ENCODE measurements around the gene MAPK8IP3. TPM values are rescaled to one million over a fixed set of nuclear protein-coding genes. Genes with fewer than 3 reads are reported as not detected.
"Not testable (repeated sequence)": the region's sequence is repeated elsewhere in the genome, so short reads cannot be mapped to it uniquely, and the experiment has no call there.

Gene MAPK8IP3
- total RNA-seq, 2 experiments from 2014 or later = 146 to 157 TPM

GRCh38 chr16:1707193-1707790, 1.3 kb downstream of the MAPK8IP3 start:
- Mint-ChIP-seq H3K9me3 (no peaks in the 10 kb centered on the region), H3K4me1 (peaks cover 23% of the 10 kb centered on the region), H3K36me3 (peaks cover 2% of the 10 kb centered on the region), H3K4me3 (peak overlapping the region; percentile 91), H3K27ac (peak overlapping the region; percentile 85), H3K27me3 (no peaks in the 10 kb centered on the region)
- POLR2A ChIA-PET = interaction anchor here (1.0 to 1.6 kb wide), 3 partner anchors 9 to 214 kb away, joined by 4 to 7 read pairs (median 6); partner anchors contain the start of gene TELO2
- no peak for DNase-seq
- ATAC-seq (ENCODE audit: low read depth) = no peak

- Mint-ChIP-seq H3K27me3 (no peaks in the 10 kb centered on the region), H3K4me1 (peaks cover 23% of the 10 kb centered on the region), H3K27ac (peak overlapping the region; percentile 53), H3K4me3 (peak overlapping the region; percentile 91), H3K36me3 (no peaks in the 10 kb centered on the region), H3K9me3 (no peaks in the 10 kb centered on the region)
- ATAC-seq (ENCODE audit: low read depth) (no peak), DNase-seq (no peak)
- POLR2A ChIA-PET = interaction anchor here (1.2 kb wide), 1 partner anchor 97 kb away, joined by 4 read pairs; the partner anchor contains the start of genes CRAMP1 and IFT140
Observed at GRCh38 chr16:1708083-1708767, 2.2 kb downstream of the MAPK8IP3 start.

- Mint-ChIP-seq H3K36me3 (no peaks in the 10 kb centered on the region), H3K27me3 (no peaks in the 10 kb centered on the region), H3K4me1 (peaks cover 26% of the 10 kb centered on the region), H3K27ac (no peak overlapping the region), H3K4me3 (peak overlapping the region; percentile 39), H3K9me3 (no peaks in the 10 kb centered on the region)
- POLR2A ChIA-PET = interaction anchor here (1.2 kb wide), 1 partner anchor 97 kb away, joined by 4 read pairs; the partner anchor contains the start of genes CRAMP1 and IFT140
- ATAC-seq (ENCODE audit: low read depth) (no peak), DNase-seq (no peak)
Observed at GRCh38 chr16:1708768-1709180, 2.8 kb downstream of the MAPK8IP3 start.

- Mint-ChIP-seq H3K27ac (no peak overlapping the region), H3K9me3 (no peaks in the 10 kb centered on the region), H3K36me3 (no peaks in the 10 kb centered on the region), H3K4me3 (no peak overlapping the region), H3K4me1 (peaks cover 26% of the 10 kb centered on the region), H3K27me3 (no peaks in the 10 kb centered on the region)
- DNase-seq (no peak), ATAC-seq (ENCODE audit: low read depth) (no peak)
- POLR2A ChIA-PET = no interaction called here
Observed at GRCh38 chr16:1709356-1709755, 3.4 kb downstream of the MAPK8IP3 start.

GRCh38 chr16:1710811-1711507, 5.0 kb downstream of the MAPK8IP3 start:
- H3K27me3 Mint-ChIP-seq = no peaks in the 10 kb centered on the region
- ATAC-seq (ENCODE audit: low read depth) = no peak
- POLR2A ChIA-PET = interaction anchor here (0.5 to 0.6 kb wide), 2 partner anchors 8 to 17 kb away, joined by 3 read pairs; no protein-coding TSS in a partner anchor
- no peak for DNase-seq
- no peak overlapping the region for H3K27ac Mint-ChIP-seq
- H3K4me3 Mint-ChIP-seq = no peak overlapping the region
- no peaks in the 10 kb centered on the region for H3K9me3 Mint-ChIP-seq
- H3K4me1 Mint-ChIP-seq = peaks cover 22% of the 10 kb centered on the region
- H3K36me3 Mint-ChIP-seq = peaks cover 1% of the 10 kb centered on the region

DNA sequence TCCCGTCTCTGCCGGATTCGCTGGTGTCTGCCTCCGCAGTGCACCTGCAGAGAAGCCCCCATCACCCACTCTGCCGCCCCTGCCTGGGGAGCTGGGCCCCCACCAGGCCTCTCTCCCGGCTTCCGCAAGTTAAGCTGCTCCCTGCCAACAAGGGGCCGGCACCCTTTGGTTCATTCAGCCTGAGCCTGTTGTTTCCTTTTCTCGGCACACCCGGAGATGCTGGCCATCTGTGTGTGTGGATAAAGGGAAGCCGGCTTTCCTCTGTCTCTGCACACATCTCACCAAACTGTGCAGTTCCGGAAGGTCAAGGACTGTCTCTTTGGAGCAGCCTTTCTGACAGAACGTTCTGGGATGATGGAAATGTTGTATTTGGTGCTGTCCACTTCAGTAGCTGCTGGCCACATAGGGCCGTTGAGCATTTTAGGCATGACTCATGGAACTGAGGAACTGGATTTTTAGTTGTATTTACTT, 6.8 kb downstream of the MAPK8IP3 start:
- DNase-seq (no peak), ATAC-seq (ENCODE audit: low read depth) (no peak)
- H3K4me1 Mint-ChIP-seq = peaks cover 16% of the 10 kb centered on the region
- no peaks in the 10 kb centered on the region for H3K27me3 Mint-ChIP-seq
- H3K4me3 Mint-ChIP-seq = no peak overlapping the region
- POLR2A ChIA-PET = no interaction called here
- no peak overlapping the region for H3K27ac Mint-ChIP-seq
- peaks cover 1% of the 10 kb centered on the region for H3K36me3 Mint-ChIP-seq
- H3K9me3 Mint-ChIP-seq = no peaks in the 10 kb centered on the region

DNA sequence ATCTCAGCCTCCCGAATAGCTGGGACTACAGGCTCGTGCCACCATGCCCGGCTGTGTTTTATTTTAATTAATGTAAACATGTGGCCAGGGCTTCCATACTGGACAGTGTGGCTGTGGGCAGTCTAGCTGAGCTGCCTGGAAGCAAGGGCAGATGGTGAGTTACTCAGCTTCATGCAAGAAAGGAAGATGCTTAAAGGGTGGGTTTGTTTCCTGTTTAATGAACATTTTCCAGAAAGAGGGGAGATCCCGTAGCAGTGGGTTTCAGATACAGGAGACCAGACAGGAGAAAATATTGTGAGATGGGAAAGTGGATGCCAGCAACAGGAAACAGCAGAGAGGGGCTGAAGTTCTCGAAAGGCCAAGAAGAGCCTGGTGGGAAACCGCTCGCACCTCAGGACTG, 7.3 kb downstream of the MAPK8IP3 start:
- Mint-ChIP-seq H3K4me3 (no peak overlapping the region), H3K36me3 (peaks cover 1% of the 10 kb centered on the region), H3K27me3 (no peaks in the 10 kb centered on the region), H3K4me1 (peaks cover 12% of the 10 kb centered on the region), H3K9me3 (no peaks in the 10 kb centered on the region), H3K27ac (no peak overlapping the region)
- POLR2A ChIA-PET = no interaction called here
- ATAC-seq (ENCODE audit: low read depth) (no peak), DNase-seq (no peak)

GRCh38 chr16:1713933-1714332, 7.9 kb downstream of the MAPK8IP3 start:
- Mint-ChIP-seq H3K4me3 (no peak overlapping the region), H3K27me3 (no peaks in the 10 kb centered on the region), H3K27ac (no peak overlapping the region), H3K36me3 (peaks cover 1% of the 10 kb centered on the region), H3K9me3 (no peaks in the 10 kb centered on the region), H3K4me1 (peaks cover 9% of the 10 kb centered on the region)
- DNase-seq (no peak), ATAC-seq (ENCODE audit: low read depth) (no peak)
- POLR2A ChIA-PET = no interaction called here

GRCh38 chr16:1715220-1715619, 9.2 kb downstream of the MAPK8IP3 start:
- Mint-ChIP-seq H3K27ac (no peak overlapping the region), H3K36me3 (peaks cover 1% of the 10 kb centered on the region), H3K9me3 (no peaks in the 10 kb centered on the region), H3K4me3 (no peak overlapping the region), H3K27me3 (no peaks in the 10 kb centered on the region), H3K4me1 (peaks cover 10% of the 10 kb centered on the region)
- ATAC-seq (ENCODE audit: low read depth) (no peak), DNase-seq (no peak)
- POLR2A ChIA-PET = interaction anchor here (1.2 to 1.8 kb wide), 2 partner anchors 8 to 295 kb away, joined by 3 to 4 read pairs; partner anchors contain the start of gene UQCC4

DNA sequence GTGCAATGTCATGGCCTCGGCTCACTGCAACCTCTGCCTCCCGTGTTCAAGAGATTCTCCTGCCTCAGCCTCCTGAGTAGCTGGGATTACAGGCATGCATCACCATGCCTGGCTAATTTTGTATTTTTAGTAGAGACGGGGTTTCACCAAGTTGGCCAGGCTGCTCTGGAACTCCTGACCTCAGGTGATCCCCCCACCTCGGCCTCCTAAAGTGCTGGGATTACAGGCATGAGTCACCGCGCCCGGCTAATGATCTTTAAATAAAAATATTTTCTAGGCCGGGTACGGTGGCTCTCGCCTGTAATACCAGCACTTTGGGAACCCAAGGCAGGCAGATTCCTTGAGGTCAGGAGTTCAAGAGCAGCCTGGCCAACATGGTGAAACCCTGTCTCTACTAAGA, 12.2 kb downstream of the MAPK8IP3 start:
- POLR2A ChIA-PET; H3K4me3 Mint-ChIP-seq; DNase-seq; H3K27me3 Mint-ChIP-seq; H3K9me3 Mint-ChIP-seq; H3K27ac Mint-ChIP-seq; H3K36me3 Mint-ChIP-seq; ATAC-seq (ENCODE audit: low read depth): not testable (repeated sequence)
- H3K4me1 Mint-ChIP-seq = peaks cover 22% of the 10 kb centered on the region

GRCh38 chr16:1719559-1720229, 13.7 kb downstream of the MAPK8IP3 start:
- POLR2A ChIA-PET = interaction anchor here (0.7 kb wide), 1 partner anchor 41 kb away, joined by 3 read pairs; no protein-coding TSS in a partner anchor
- not testable (repeated sequence) for H3K27ac Mint-ChIP-seq; DNase-seq; H3K36me3 Mint-ChIP-seq; H3K27me3 Mint-ChIP-seq; H3K9me3 Mint-ChIP-seq; ATAC-seq (ENCODE audit: low read depth); H3K4me3 Mint-ChIP-seq
- H3K4me1 Mint-ChIP-seq = peaks cover 26% of the 10 kb centered on the region

GRCh38 chr16:1721372-1721771, 15.4 kb downstream of the MAPK8IP3 start:
- no peaks in the 10 kb centered on the region for H3K27me3 Mint-ChIP-seq
- H3K4me3 Mint-ChIP-seq = no peak overlapping the region
- peaks cover 24% of the 10 kb centered on the region for H3K4me1 Mint-ChIP-seq
- ATAC-seq (ENCODE audit: low read depth) (no peak), DNase-seq (no peak)
- H3K36me3 Mint-ChIP-seq = peaks cover 2% of the 10 kb centered on the region
- no peak overlapping the region for H3K27ac Mint-ChIP-seq
- no peaks in the 10 kb centered on the region for H3K9me3 Mint-ChIP-seq
- POLR2A ChIA-PET = no interaction called here
